Measurements from ENCODE around the gene FAM107A. TPM values are rescaled to one million over a fixed set of nuclear protein-coding genes. Genes with fewer than 3 reads are reported as not detected.

The FAM107A gene
- total RNA-seq, 1 donor from 2014 or later, result not detected

- no peak overlapping the region for H3K4me3 Mint-ChIP-seq (ENCODE audit: low read depth)
- DNase-seq (ENCODE audit: low spot score, unreplicated experiment), result no peak
- no peaks in the 10 kb centered on the region for H3K4me1 Mint-ChIP-seq (ENCODE audit: low read depth)
- H3K36me3 Mint-ChIP-seq (ENCODE audit: insufficient read depth), result no peaks in the 10 kb centered on the region
- no peak overlapping the region for H3K27ac Mint-ChIP-seq
- H3K27me3 Mint-ChIP-seq, result peaks cover 2% of the 10 kb centered on the region
- TF ChIP-seq CTCF (IDR thresholded peaks at IDR 0.05; ENCODE audit: unreplicated experiment), result no peak
- H3K9me3 Mint-ChIP-seq (ENCODE audit: low read depth), result no peaks in the 10 kb centered on the region
Observed at GRCh38 chr3:58613236-58614132, 36.3 kb upstream of the FAM107A start.

- no peak for TF ChIP-seq CTCF (IDR thresholded peaks at IDR 0.05; ENCODE audit: unreplicated experiment)
- H3K36me3 Mint-ChIP-seq (ENCODE audit: insufficient read depth), result no peaks in the 10 kb centered on the region
- no peak for DNase-seq (ENCODE audit: low spot score, unreplicated experiment)
Observed at GRCh38 chr3:58612830-58613229, 35.6 kb upstream of the FAM107A start.

GRCh38 chr3:58609990-58610389 is 32.8 kb upstream of the FAM107A start:
- Mint-ChIP-seq H3K27me3 (peaks cover 3% of the 10 kb centered on the region), H3K36me3 (ENCODE audit: insufficient read depth) (no peaks in the 10 kb centered on the region), H3K4me1 (ENCODE audit: low read depth) (no peaks in the 10 kb centered on the region), H3K4me3 (ENCODE audit: low read depth) (no peak overlapping the region), H3K27ac (no peak overlapping the region), H3K9me3 (ENCODE audit: low read depth) (no peaks in the 10 kb centered on the region)
- TF ChIP-seq CTCF (IDR thresholded peaks at IDR 0.05; ENCODE audit: unreplicated experiment), result no peak
- no peak for DNase-seq (ENCODE audit: low spot score, unreplicated experiment)

More at GRCh38 chr3:58612830-58613229, 35.6 kb upstream of the FAM107A start:
- H3K4me3 Mint-ChIP-seq (ENCODE audit: low read depth), result no peak overlapping the region
- H3K27me3 Mint-ChIP-seq, result peaks cover 2% of the 10 kb centered on the region
- no peaks in the 10 kb centered on the region for H3K4me1 Mint-ChIP-seq (ENCODE audit: low read depth)
- H3K9me3 Mint-ChIP-seq (ENCODE audit: low read depth), result no peaks in the 10 kb centered on the region
- H3K27ac Mint-ChIP-seq, result no peak overlapping the region

- TF ChIP-seq CTCF (IDR thresholded peaks at IDR 0.05; ENCODE audit: unreplicated experiment), result no peak
- DNase-seq (ENCODE audit: low spot score, unreplicated experiment), result no peak
- Mint-ChIP-seq H3K4me3 (ENCODE audit: low read depth) (no peak overlapping the region), H3K36me3 (ENCODE audit: insufficient read depth) (no peaks in the 10 kb centered on the region), H3K27ac (no peak overlapping the region), H3K27me3 (peaks cover 7% of the 10 kb centered on the region), H3K4me1 (ENCODE audit: low read depth) (no peaks in the 10 kb centered on the region), H3K9me3 (ENCODE audit: low read depth) (no peaks in the 10 kb centered on the region)
Observed at GRCh38 chr3:58608648-58609047, 31.5 kb upstream of the FAM107A start.

GRCh38 chr3:58607816-58608215 is 30.6 kb upstream of the FAM107A start:
- H3K36me3 Mint-ChIP-seq (ENCODE audit: insufficient read depth), result no peaks in the 10 kb centered on the region
- no peak for DNase-seq (ENCODE audit: low spot score, unreplicated experiment)
- H3K9me3 Mint-ChIP-seq (ENCODE audit: low read depth), result no peaks in the 10 kb centered on the region
- H3K4me3 Mint-ChIP-seq (ENCODE audit: low read depth), result no peak overlapping the region
- TF ChIP-seq CTCF (IDR thresholded peaks at IDR 0.05; ENCODE audit: unreplicated experiment), result no peak
- H3K4me1 Mint-ChIP-seq (ENCODE audit: low read depth), result no peaks in the 10 kb centered on the region
- H3K27ac Mint-ChIP-seq, result no peak overlapping the region
- peaks cover 13% of the 10 kb centered on the region for H3K27me3 Mint-ChIP-seq
